HepG2 (cell line): ENCODE results near the gene B3GNT2. TPM values are rescaled to one million over a fixed set of nuclear protein-coding genes. Genes with fewer than 3 reads are reported as not detected.

Source experiments
- CHD4 ChIP-seq: fragments of 200-600 bp; sonication (generic); IDR thresholded peaks from 2 replicates; pipeline ENCODE4 v1.7.0; 2017; ENCODE audit warnings: mild to moderate bottlenecking, low read length, borderline replicate concordance
- HCFC1 ChIP-seq: fragments of 150-350 bp; IDR thresholded peaks from 2 replicates; pipeline ENCODE4 v1.6.1; 2014; ENCODE audit warnings: low read depth, low read length
- KDM5B ChIP-seq: sonication (generic); formaldehyde crosslinking; IDR thresholded peaks from 2 replicates; pipeline ENCODE4 v1.4.0; 2020; ENCODE audit warnings: missing genetic modification reagents, mild to moderate bottlenecking, borderline replicate concordance
- MYNN ChIP-seq: sonication (generic); formaldehyde crosslinking; IDR thresholded peaks from 2 replicates; pipeline ENCODE4 v1.4.0; 2020; ENCODE audit warnings: mild to moderate bottlenecking, low read depth, missing genetic modification reagents
- PLSCR1 ChIP-seq: sonication (generic); formaldehyde crosslinking; IDR thresholded peaks from 2 replicates; pipeline ENCODE4 v1.5.0; 2020; ENCODE audit warnings: missing genetic modification reagents, mild to moderate bottlenecking, borderline replicate concordance
- SETDB1 ChIP-seq: sonication (generic); formaldehyde crosslinking; IDR thresholded peaks from 2 replicates; pipeline ENCODE4 v1.5.1; 2020; ENCODE audit warnings: missing genetic modification reagents, mild to moderate bottlenecking, borderline replicate concordance
- SNAPC2 ChIP-seq: sonication (generic); formaldehyde crosslinking; IDR thresholded peaks from 2 replicates; pipeline ENCODE4 v1.8.1; 2022; ENCODE audit warnings: mild to moderate bottlenecking, missing genetic modification reagents
- TRIM24 ChIP-seq: sonication (generic); formaldehyde crosslinking; IDR thresholded peaks from 2 replicates; pipeline ENCODE4 v1.8.0; 2022; ENCODE audit warnings: mild to moderate bottlenecking, missing genetic modification reagents
- ZFP36L2 ChIP-seq: sonication (generic); formaldehyde crosslinking; IDR thresholded peaks from 2 replicates; pipeline ENCODE4 v1.4.0; 2020; ENCODE audit warnings: missing genetic modification reagents
- ZMAT5 ChIP-seq: sonication (generic); formaldehyde crosslinking; IDR thresholded peaks from 2 replicates; pipeline ENCODE4 v1.5.0; 2020; ENCODE audit warnings: mild to moderate bottlenecking, low read depth, missing genetic modification reagents, borderline replicate concordance
- ZNF282 ChIP-seq: fragments of 450-650 bp; IDR thresholded peaks from 2 replicates; pipeline ENCODE4 v1.6.1; 2018; ENCODE audit not compliant: partially characterized antibody
- ZNF784 ChIP-seq: sonication (generic); formaldehyde crosslinking; IDR thresholded peaks from 2 replicates; pipeline ENCODE4 v1.5.1; 2020; ENCODE audit warnings: missing genetic modification reagents, mild to moderate bottlenecking, borderline replicate concordance
- polyA plus RNA-seq, 8 experiments: library from polyadenylated mRNA; depleted of rRNA in 3 of 8; stranded (reverse) in 7 of 8; unstranded in 1 of 8; fragments of >200 nt; fragmentation: Illumina TruSeq in 4 of 8; extraction: Trizol in 4 of 8; gene quantifications; 2 replicates each; pipeline versions ENCODE4 v1.2.1 to v1.2.3, GENCODE V29; 2011 to 2016; ENCODE audit warnings: low read depth in 4 of 8, missing spikeins in 1 of 8, mixed read lengths in 1 of 8; ENCODE audit not compliant: insufficient read depth in 1 of 8
- total RNA-seq, 5 experiments: library from RNA; depleted of rRNA; stranded (reverse); fragments of >200 nt; fragmentation: Illumina TruSeq; extraction: Trizol; gene quantifications; 2 replicates each; pipeline ENCODE4 v1.2.3, GENCODE V29; 2016; ENCODE audit warnings: low read depth in 1 of 5
- TF ChIP-seq, protein P1 (sequence below): IDR thresholded peaks from 2 replicates; pipeline ENCODE4 v1.6.1; 2016; ENCODE audit warnings: missing compliant biosample characterization, missing genetic modification reagents, borderline replicate concordance
- TF ChIP-seq, protein P2 (sequence below): sonication (generic); formaldehyde crosslinking; IDR thresholded peaks from 2 replicates; pipeline ENCODE4 v1.9.0; 2021; ENCODE audit warnings: missing genetic modification reagents, mild to moderate bottlenecking, borderline replicate concordance
- TF ChIP-seq, protein P3 (sequence below): sonication (generic); formaldehyde crosslinking; IDR thresholded peaks from 2 replicates; pipeline ENCODE4 v1.4.0; 2020; ENCODE audit warnings: missing genetic modification reagents

Gene B3GNT2
- total and polyA plus RNA-seq, 2 of the 13 experiments (the other 11 are each of a cell fraction or from before 2014, with no cell fraction given) = 26.3 to 28.5 TPM

DNA sequence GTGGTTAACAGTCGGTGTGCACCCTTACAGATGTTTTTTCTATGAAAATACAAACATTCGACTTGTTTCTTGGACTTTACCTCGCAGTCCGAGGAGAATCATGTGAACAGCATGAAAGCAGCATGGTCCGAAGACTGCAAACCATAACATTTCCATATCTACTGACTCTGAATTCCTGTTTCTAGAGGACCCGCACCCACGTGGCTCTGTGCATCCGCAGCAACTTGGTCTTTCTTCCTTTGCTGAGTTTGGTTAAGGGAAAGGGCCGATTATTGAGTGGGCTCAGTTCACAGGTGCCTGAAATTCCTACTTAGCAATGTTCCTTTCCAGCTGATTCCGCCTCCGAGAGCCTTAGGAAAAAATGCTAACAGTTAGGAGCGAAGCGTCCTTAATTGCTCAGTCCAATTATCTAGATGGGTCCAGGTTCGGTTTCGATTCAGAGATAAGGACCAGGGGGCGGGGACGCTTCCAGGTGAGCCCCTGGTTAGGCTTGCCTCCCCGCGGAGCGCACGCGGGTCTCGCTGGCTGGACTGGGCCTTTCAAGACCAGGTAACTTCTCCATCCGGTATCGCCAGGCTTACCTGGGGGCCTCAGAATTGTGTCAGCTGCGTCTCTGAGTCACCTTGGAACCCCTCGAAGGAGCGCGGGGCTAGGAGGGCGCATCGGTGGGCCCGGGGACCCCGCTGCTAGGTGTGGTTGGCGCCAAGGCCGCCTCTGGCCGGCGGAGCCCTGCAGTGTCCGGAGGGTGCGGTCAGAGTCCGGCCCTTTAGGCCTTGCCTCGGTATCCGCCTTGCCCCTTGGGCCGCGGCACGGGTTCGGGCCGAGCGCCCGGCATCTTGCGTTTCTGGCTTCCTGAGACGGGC is 1.1 kb upstream of the B3GNT2 start (continued):
- TF ChIP-seq, protein P1, sequence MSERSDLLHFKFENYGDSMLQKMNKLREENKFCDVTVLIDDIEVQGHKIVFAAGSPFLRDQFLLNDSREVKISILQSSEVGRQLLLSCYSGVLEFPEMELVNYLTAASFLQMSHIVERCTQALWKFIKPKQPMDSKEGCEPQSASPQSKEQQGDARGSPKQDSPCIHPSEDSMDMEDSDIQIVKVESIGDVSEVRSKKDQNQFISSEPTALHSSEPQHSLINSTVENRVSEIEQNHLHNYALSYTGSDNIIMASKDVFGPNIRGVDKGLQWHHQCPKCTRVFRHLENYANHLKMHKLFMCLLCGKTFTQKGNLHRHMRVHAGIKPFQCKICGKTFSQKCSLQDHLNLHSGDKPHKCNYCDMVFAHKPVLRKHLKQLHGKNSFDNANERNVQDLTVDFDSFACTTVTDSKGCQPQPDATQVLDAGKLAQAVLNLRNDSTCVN (CRISPR knock-in tag) = peak; percentile 95
- TF ChIP-seq HCFC1 (no peak), TRIM24 (CRISPR knock-in tag) (no peak), SNAPC2 (no peak; the same call in 1 of the 2 replicates), KDM5B (CRISPR knock-in tag) (no peak), ZMAT5 (no peak), MYNN (CRISPR knock-in tag) (no peak), SETDB1 (CRISPR knock-in tag) (no peak; the same call in 1 of the 2 replicates), ZNF282 (no peak), CHD4 (no peak), PLSCR1 (CRISPR knock-in tag) (no peak; the same call in 1 of the 2 replicates), ZNF784 (CRISPR knock-in tag) (no peak; the same call in 1 of the 2 replicates), ZFP36L2 (CRISPR knock-in tag) (no peak)
- TF ChIP-seq, protein P2, sequence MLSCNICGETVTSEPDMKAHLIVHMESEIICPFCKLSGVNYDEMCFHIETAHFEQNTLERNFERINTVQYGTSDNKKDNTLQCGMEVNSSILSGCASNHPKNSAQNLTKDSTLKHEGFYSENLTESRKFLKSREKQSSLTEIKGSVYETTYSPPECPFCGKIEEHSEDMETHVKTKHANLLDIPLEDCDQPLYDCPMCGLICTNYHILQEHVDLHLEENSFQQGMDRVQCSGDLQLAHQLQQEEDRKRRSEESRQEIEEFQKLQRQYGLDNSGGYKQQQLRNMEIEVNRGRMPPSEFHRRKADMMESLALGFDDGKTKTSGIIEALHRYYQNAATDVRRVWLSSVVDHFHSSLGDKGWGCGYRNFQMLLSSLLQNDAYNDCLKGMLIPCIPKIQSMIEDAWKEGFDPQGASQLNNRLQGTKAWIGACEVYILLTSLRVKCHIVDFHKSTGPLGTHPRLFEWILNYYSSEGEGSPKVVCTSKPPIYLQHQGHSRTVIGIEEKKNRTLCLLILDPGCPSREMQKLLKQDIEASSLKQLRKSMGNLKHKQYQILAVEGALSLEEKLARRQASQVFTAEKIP (CRISPR knock-in tag) = no peak
- TF ChIP-seq, protein P3, sequence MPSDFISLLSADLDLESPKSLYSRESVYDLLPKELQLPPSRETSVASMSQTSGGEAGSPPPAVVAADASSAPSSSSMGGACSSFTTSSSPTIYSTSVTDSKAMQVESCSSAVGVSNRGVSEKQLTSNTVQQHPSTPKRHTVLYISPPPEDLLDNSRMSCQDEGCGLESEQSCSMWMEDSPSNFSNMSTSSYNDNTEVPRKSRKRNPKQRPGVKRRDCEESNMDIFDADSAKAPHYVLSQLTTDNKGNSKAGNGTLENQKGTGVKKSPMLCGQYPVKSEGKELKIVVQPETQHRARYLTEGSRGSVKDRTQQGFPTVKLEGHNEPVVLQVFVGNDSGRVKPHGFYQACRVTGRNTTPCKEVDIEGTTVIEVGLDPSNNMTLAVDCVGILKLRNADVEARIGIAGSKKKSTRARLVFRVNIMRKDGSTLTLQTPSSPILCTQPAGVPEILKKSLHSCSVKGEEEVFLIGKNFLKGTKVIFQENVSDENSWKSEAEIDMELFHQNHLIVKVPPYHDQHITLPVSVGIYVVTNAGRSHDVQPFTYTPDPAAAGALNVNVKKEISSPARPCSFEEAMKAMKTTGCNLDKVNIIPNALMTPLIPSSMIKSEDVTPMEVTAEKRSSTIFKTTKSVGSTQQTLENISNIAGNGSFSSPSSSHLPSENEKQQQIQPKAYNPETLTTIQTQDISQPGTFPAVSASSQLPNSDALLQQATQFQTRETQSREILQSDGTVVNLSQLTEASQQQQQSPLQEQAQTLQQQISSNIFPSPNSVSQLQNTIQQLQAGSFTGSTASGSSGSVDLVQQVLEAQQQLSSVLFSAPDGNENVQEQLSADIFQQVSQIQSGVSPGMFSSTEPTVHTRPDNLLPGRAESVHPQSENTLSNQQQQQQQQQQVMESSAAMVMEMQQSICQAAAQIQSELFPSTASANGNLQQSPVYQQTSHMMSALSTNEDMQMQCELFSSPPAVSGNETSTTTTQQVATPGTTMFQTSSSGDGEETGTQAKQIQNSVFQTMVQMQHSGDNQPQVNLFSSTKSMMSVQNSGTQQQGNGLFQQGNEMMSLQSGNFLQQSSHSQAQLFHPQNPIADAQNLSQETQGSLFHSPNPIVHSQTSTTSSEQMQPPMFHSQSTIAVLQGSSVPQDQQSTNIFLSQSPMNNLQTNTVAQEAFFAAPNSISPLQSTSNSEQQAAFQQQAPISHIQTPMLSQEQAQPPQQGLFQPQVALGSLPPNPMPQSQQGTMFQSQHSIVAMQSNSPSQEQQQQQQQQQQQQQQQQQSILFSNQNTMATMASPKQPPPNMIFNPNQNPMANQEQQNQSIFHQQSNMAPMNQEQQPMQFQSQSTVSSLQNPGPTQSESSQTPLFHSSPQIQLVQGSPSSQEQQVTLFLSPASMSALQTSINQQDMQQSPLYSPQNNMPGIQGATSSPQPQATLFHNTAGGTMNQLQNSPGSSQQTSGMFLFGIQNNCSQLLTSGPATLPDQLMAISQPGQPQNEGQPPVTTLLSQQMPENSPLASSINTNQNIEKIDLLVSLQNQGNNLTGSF (CRISPR knock-in tag) = no peak
